GM12878 (cell line): ENCODE measurements around the gene ALDH18A1.

Experiments used
- CREB1 ChIP-seq: IDR thresholded peaks from 2 replicates; pipeline ENCODE4 v1.6.1; 2012; ENCODE audit warnings: low read depth, mild to moderate bottlenecking, inconsistent platforms
- ETV6 ChIP-seq, 2 experiments: fragments of 450-650 bp in 1 of 2; IDR thresholded peaks in 1 of 2; conservative IDR thresholded peaks in 1 of 2; 2 replicates each; pipeline ENCODE4 v1.6.1; 2014; ENCODE audit warnings: antibody characterized with exemption in 1 of 2, borderline replicate concordance in 1 of 2, low read depth in 1 of 2, mild to moderate bottlenecking in 1 of 2, moderate library complexity in 1 of 2
- FOXM1 ChIP-seq: IDR thresholded peaks from 2 replicates; pipeline ENCODE4 v1.6.1; 2012; ENCODE audit warnings: low read depth, mild to moderate bottlenecking, inconsistent platforms, low read length, moderate library complexity
- POLR2A ChIP-seq: IDR thresholded peaks from 2 replicates; pipeline ENCODE4 v1.6.1; 2011; ENCODE audit warnings: low read depth, mild to moderate bottlenecking, low read length
- SMC3 ChIP-seq: IDR thresholded peaks from 2 replicates; pipeline ENCODE4 v1.6.1; 2011; ENCODE audit warnings: low read length, improper control_type of control experiment, borderline replicate concordance

DNA sequence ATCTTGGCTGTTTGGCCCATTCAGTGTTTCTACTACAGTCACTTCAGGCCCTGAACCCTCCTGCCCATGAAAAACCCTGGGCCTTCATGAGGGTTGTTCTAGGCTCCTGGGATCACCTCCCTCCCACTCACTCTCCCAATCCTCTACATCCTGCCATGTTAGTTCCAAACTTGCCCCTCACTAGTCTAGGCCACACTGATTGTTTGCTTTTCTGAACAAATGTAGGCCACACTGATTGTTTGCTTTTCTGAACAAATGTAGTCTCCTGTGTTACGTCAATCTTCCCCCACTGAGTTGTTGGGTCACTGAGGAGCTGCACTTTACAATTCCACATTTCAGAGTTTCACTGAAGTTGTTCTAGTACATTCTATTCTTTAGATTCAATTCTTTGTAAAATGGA, 5.3 kb upstream of the ALDH18A1 start:
- TF ChIP-seq ETV6 (conservative IDR thresholded peaks at IDR 0.05 in 1 of 2, IDR thresholded peaks at IDR 0.05 in 1 of 2; ENCODE audit: borderline replicate concordance in 1 of 2, low read depth in 1 of 2) (no peak), SMC3 (no peak), POLR2A (no peak), CREB1 (no peak), FOXM1 (no peak)
